Smooth muscle cell (in vitro differentiated cells): ENCODE results near the gene SLC35G2. TPM values are rescaled to one million over a fixed set of nuclear protein-coding genes. Genes with fewer than 3 reads are reported as not detected.

Experiments used
- DNase-seq: peaks from one replicate; lab custom pipeline; 2025; ENCODE audit not compliant: unreplicated experiment; lab: John Stamatoyannopoulos, UW
- H2AFZ ChIP-seq: fragments of 200-600 bp; sonication (generic); 2 replicates; pipeline ENCODE4 v1.6.0; 2016; ENCODE audit warnings: antibody characterized with exemption, low read depth, mild to moderate bottlenecking
- H3F3A ChIP-seq: fragments of 200-600 bp; sonication (generic); 2 replicates; pipeline ENCODE4 v1.6.0; 2017; ENCODE audit warnings: antibody characterized with exemption, low read depth
- H3K27ac ChIP-seq: fragments of 200-600 bp; sonication (generic); 2 replicates; pipeline ENCODE4 v1.5.1; 2016; ENCODE audit warnings: low read depth, mild to moderate bottlenecking
- H3K27me3 ChIP-seq: fragments of 200-600 bp; sonication (generic); 2 replicates; pipeline ENCODE4 v1.6.1; 2016; ENCODE audit warnings: low read depth, mild to moderate bottlenecking
- H3K36me3 ChIP-seq: fragments of 200-600 bp; sonication (generic); 2 replicates; pipeline ENCODE4 v1.5.1; 2016; ENCODE audit warnings: low read depth
- H3K4me1 ChIP-seq: fragments of 200-600 bp; sonication (generic); 2 replicates; pipeline ENCODE4 v1.5.1; 2016; ENCODE audit warnings: low read depth
- H3K4me2 ChIP-seq: fragments of 200-600 bp; sonication (generic); 2 replicates; pipeline ENCODE4 v1.6.0; 2016; ENCODE audit warnings: mild to moderate bottlenecking
- H3K4me3 ChIP-seq: fragments of 200-600 bp; sonication (generic); 2 replicates; pipeline ENCODE4 v1.5.1; 2016; ENCODE audit warnings: mild to moderate bottlenecking
- H3K79me2 ChIP-seq: fragments of 200-600 bp; sonication (generic); 2 replicates; pipeline ENCODE4 v1.6.0; 2016; ENCODE audit warnings: low read depth, mild to moderate bottlenecking
- H3K9ac ChIP-seq: fragments of 200-600 bp; sonication (generic); 2 replicates; pipeline ENCODE4 v1.6.0; 2016; ENCODE audit warnings: low read depth
- H3K9me3 ChIP-seq: fragments of 200-600 bp; sonication (generic); replicated peaks from 2 replicates; pipeline ENCODE4 v1.5.1; 2016; ENCODE audit warnings: low read depth
- H4K20me1 ChIP-seq: fragments of 200-600 bp; sonication (generic); 2 replicates; pipeline ENCODE4 v1.6.0; 2016; ENCODE audit warnings: low read depth
- WGBS: methylation state at CpG from one replicate; pipeline ENCODE4 v1.1.7; 2016; ENCODE audit warnings: low lambda C conversion rate; 5-methylcytosine and 5-hydroxymethylcytosine counted together
- polyA plus RNA-seq: library from polyadenylated mRNA; unstranded; fragments of >200 nt; fragmentation: Nextera tagmentation; extraction: Ambion mirVana; gene quantifications from 2 replicates; pipeline ENCODE4 v1.2.1, GENCODE V29; 2016
- total RNA-seq: library from RNA; depleted of rRNA; stranded (reverse); fragments of >200 nt; gene quantifications from 2 replicates; pipeline ENCODE4 v1.2.3, GENCODE V29; 2014
- TF ChIP-seq, protein P1 (sequence below): fragments of 200-600 bp; sonication (generic); IDR thresholded peaks from 2 replicates; pipeline ENCODE4 v1.5.1; 2017; ENCODE audit warnings: borderline replicate concordance, mild to moderate bottlenecking, antibody characterized with exemption; ENCODE audit not compliant: insufficient read depth, poor library complexity, severe bottlenecking

SLC35G2 gene
- total and polyA plus RNA-seq, 2 experiments from 2014 or later: 5.1 to 5.5 TPM

DNA sequence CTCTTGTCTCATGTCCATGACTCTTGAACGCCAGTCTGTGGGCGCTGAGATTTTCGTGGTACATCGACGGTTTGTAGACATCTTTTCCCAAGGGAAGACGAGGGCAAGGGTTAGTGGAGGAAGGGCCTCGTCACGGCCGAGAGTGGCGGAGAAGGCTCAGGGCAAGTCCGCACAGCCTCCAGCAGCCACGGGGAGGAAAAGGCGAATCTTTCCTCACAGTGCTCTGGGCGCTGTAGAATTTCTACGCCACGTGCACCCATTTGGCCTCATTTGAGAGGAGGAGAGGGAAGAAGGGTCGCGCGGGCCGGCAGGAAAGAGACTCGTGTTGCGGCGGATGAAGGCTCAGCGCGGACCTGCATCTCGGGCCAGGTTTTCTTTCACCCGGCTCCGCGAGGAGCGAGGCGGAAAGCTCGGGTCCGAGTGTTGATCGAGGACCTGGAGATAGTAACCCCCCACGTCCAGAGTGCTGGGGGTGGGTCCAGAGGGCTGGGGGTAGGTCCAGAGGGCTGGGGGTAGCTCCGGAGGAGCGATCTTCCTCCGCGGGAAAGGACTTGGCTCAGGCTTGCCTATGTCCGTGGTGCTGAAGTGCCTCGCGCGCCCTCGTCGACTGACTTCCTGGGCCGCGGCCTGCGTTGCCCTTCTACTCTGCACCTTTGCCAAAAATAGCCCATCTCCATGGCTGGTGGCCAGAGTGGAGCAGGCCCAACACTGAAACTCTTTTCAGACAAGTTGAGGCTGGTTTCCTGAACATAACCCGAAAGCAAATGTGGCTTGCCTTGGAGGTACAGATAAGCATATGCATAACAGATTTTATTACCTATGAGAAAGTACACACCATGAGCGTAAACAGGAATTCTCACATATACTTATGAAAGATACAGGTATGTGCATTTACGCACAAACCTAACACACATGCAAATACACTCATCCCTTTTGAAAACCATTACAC lies 1.1 kb downstream of the SLC35G2 start:
- Histone ChIP-seq H3K9ac (no peak overlapping the region), H3K4me3 (peak overlapping the region; percentile 69), H2AFZ (peak overlapping the region; percentile 91), H3K79me2 (peaks cover 16% of the 10 kb centered on the region), H3K36me3 (no peaks in the 10 kb centered on the region), H3K4me2 (peak overlapping the region; percentile 98), H3F3A (no peaks in the 10 kb centered on the region), H3K9me3 (no peaks in the 10 kb centered on the region), H3K27me3 (no peaks in the 10 kb centered on the region), H3K27ac (no peak overlapping the region), H3K4me1 (no peaks in the 10 kb centered on the region), H4K20me1 (peaks cover 5% of the 10 kb centered on the region)
- TF ChIP-seq, protein P1, sequence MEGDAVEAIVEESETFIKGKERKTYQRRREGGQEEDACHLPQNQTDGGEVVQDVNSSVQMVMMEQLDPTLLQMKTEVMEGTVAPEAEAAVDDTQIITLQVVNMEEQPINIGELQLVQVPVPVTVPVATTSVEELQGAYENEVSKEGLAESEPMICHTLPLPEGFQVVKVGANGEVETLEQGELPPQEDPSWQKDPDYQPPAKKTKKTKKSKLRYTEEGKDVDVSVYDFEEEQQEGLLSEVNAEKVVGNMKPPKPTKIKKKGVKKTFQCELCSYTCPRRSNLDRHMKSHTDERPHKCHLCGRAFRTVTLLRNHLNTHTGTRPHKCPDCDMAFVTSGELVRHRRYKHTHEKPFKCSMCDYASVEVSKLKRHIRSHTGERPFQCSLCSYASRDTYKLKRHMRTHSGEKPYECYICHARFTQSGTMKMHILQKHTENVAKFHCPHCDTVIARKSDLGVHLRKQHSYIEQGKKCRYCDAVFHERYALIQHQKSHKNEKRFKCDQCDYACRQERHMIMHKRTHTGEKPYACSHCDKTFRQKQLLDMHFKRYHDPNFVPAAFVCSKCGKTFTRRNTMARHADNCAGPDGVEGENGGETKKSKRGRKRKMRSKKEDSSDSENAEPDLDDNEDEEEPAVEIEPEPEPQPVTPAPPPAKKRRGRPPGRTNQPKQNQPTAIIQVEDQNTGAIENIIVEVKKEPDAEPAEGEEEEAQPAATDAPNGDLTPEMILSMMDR: no peak
- 8% methylated on average over 48 of the region's 51 CpGs for WGBS
- DNase-seq: peak; percentile 11

DNA sequence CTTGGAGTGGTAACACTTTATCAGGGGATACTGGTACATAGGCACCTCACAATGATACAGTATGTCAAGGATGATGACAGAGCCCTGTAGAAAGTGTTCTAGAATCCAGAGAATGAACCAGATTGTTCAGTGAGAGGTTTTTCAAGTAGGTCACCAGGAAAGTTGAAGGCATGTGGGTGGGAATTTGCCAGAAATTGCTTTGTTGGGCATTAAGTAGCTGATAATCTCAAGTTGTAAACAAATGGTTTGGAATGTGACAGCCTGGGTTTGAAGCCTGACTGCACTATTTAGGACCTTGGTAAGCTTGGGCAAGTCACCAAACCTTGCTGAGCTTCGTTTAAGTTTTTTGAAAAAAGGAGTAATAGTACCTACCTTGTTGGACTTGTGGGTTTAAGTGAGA lies 12.5 kb downstream of the SLC35G2 start:
- no peak overlapping the region for H3K4me2 ChIP-seq
- no peaks in the 10 kb centered on the region for H3K27me3 ChIP-seq
- DNase-seq: no peak
- H3F3A ChIP-seq: no peaks in the 10 kb centered on the region
- no peak overlapping the region for H3K9ac ChIP-seq
- no peaks in the 10 kb centered on the region for H3K9me3 ChIP-seq
- WGBS: 73% methylated on average over 1 of the region's 1 CpG
- TF ChIP-seq, protein P1: no peak
- H3K79me2 ChIP-seq: peaks cover 6% of the 10 kb centered on the region
- H2AFZ ChIP-seq: no peak overlapping the region
- H3K4me3 ChIP-seq: no peak overlapping the region
- no peaks in the 10 kb centered on the region for H4K20me1 ChIP-seq
- H3K36me3 ChIP-seq: no peaks in the 10 kb centered on the region
- H3K4me1 ChIP-seq: no peaks in the 10 kb centered on the region
- H3K27ac ChIP-seq: no peak overlapping the region

DNA sequence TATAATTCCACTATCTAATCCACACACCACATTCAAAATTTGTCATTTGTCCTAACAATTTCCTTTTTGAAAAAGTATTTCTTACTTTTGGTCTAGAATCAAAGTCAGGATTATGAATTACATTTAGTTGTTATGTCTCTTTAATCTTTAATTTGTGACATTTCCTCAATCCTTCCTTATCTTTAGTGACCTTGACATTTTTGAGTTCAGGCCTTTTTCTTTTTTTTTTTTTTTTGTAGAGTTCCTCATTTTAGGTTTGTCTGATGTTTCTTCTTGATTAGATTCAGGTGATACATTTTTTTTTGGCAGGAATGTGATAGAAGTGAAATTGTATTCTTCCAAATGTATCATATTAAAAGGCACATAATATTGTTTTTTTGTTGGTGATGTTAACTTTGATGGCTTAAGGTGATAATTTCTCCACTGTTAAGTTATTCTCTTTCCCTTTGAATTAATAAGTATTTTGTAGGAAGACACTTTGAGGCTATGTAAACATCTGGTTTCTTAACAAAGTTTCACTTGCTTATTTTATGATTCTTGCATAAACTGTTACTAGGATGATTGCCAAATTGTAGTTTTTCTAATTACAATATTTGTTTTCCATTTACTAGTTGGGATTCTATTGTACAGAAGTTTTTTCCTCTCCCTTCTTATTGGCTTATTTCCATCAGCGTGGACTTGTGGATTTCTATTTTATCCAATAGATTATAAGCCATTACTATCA lies 16.3 kb downstream of the SLC35G2 start:
- no peak overlapping the region for H3K9ac ChIP-seq
- peaks cover 2% of the 10 kb centered on the region for H3F3A ChIP-seq
- no peaks in the 10 kb centered on the region for H3K4me1 ChIP-seq
- 95% methylated on average over 1 of the region's 1 CpG for WGBS
- H2AFZ ChIP-seq: no peak overlapping the region
- peaks cover 3% of the 10 kb centered on the region for H3K79me2 ChIP-seq
- H3K27me3 ChIP-seq: no peaks in the 10 kb centered on the region
- H3K9me3 ChIP-seq: no peaks in the 10 kb centered on the region
- no peak overlapping the region for H3K27ac ChIP-seq
- no peak overlapping the region for H3K4me2 ChIP-seq
- no peak for DNase-seq
- H3K36me3 ChIP-seq: no peaks in the 10 kb centered on the region
- H3K4me3 ChIP-seq: no peak overlapping the region
- H4K20me1 ChIP-seq: no peaks in the 10 kb centered on the region
- TF ChIP-seq, protein P1: no peak
